ENCODE measurements around the gene OR51V1.
"Not testable (repeated sequence)": the region's sequence is repeated elsewhere in the genome, so short reads cannot be mapped to it uniquely, and the experiment has no call there.

DNA sequence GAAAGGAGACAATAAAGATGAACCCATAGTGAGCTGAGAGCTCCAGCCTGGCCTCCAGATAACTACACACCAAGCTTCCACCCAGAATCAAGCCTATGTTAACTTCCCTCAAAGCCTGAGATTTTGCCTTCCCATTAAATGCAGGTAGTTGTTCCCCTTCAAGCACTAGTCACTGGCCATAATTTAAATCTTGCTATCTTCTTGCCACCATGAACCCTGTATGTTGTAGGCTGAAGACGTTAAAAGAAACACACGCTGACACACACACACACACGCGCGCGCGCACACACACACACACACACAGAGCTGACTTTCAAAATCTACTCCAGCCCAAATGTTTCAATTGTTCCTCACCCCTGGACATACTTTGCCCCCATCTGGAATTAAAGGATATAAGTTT, 48.0 kb upstream of the OR51V1 start:
- not testable (repeated sequence) for TF ChIP-seq POLR2A, CTCF (IDR thresholded peaks at IDR 0.05)

All from testis (tissue), 2 donors.